ENCODE data around the gene FCHSD1.

- no peak for TF ChIP-seq TEAD4 (IDR thresholded peaks at IDR 0.05)
- no peak for TF ChIP-seq USF1 (IDR thresholded peaks at IDR 0.05)
- no peak for TF ChIP-seq EP300 (IDR thresholded peaks at IDR 0.05; ENCODE audit: borderline replicate concordance)
- no peak for TF ChIP-seq MAX (IDR thresholded peaks at IDR 0.05)
- TF ChIP-seq YY1 (IDR thresholded peaks at IDR 0.05; ENCODE audit: low read depth), result no peak
- no peak for TF ChIP-seq REST (IDR thresholded peaks at IDR 0.05; ENCODE audit: low read depth)
- TF ChIP-seq TAF1 (IDR thresholded peaks at IDR 0.05; ENCODE audit: low read depth), result no peak
- no peak for TF ChIP-seq RAD21 (IDR thresholded peaks at IDR 0.05; ENCODE audit: low read depth)
- no peak for TF ChIP-seq FOXM1 (IDR thresholded peaks at IDR 0.05; ENCODE audit: borderline replicate concordance, low read depth)
- TF ChIP-seq EGR1 (IDR thresholded peaks at IDR 0.05), result no peak
- no peak for TF ChIP-seq CEBPB (IDR thresholded peaks at IDR 0.05)
Measured at GRCh38 chr5:141635646-141636045, 15.6 kb downstream of the FCHSD1 start.

Measured in Ishikawa (cell line).